ENCODE data around the gene HDHD5.
A peak's percentile ranks its signal among the peaks of the same experiment; 100 is the strongest.
"Not testable (repeated sequence)": the region's sequence is repeated elsewhere in the genome, so short reads cannot be mapped to it uniquely, and the experiment has no call there.

The HDHD5 gene

DNA sequence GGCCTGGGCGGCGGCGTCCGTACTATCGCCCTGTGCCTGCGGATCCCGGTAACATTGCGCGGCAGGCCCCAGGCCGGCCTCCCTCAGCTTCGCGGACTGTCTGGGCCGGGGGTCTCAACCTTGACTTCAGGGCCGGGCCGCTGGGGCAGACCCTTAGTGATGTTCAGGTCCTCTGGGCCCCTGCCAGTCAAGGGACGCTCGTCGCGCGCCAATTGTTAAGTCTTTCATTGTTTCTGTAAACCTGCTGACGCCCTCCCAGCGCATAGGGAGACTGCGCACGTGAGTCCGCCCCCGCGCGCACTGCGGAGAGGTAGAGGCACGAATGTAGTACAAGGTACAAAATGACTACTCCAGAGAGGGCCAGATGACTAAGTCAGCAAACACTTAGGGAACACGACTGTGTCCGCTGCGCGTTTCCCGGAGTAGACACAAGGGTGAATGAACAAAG lies 451 bp upstream of the HDHD5 start:
- peak overlapping the region; percentile 69 for H3K4me3 ChIP-seq (ENCODE audit: low read depth, low read length)
- peak; percentile 22 for DNase-seq (ENCODE audit: low read depth)

DNA sequence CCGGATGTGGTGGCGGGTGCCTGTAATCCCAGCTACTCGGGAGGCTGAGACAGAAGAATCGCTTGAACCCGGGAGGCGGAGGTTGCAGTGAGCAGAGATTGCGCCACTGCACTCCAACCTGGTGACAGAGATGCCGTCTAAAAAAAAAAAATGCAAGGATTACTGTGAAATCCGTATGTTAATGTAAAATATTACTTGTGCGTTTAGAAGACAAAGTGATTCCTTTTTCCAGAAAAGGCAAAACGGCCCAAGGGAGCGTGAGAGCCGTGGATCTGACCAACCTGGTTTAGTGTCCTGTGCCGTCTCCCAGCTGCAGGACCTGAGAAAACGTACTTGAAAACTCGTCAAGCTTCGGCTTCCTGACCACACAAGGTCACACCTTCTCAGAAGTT lies 905 bp downstream of the HDHD5 start:
- H3K4me3 ChIP-seq (ENCODE audit: low read depth, low read length): peak overlapping the region; percentile 69
- DNase-seq (ENCODE audit: low read depth): no peak

DNA sequence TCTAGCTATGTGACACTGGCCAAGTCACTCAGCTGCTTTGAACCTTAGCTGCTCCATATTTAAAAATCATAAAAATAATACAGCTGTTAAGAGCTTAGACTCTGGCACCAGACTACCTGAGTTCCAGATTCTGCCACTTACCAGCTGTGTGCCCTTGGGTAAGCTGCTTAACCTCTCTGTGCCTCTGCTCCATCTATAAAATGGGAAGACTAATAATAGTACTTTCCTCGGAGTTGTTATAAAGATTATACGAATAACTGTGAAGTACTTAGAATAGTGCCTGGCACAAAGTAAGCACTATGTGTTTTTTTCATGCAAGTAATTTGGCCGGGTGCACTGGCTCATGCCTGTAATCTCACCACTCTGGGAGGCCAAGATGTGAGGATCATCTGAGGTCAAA lies 1.4 kb downstream of the HDHD5 start:
- H3K4me3 ChIP-seq (ENCODE audit: low read depth, low read length): peak overlapping the region; percentile 69
- no peak for DNase-seq (ENCODE audit: low read depth)

DNA sequence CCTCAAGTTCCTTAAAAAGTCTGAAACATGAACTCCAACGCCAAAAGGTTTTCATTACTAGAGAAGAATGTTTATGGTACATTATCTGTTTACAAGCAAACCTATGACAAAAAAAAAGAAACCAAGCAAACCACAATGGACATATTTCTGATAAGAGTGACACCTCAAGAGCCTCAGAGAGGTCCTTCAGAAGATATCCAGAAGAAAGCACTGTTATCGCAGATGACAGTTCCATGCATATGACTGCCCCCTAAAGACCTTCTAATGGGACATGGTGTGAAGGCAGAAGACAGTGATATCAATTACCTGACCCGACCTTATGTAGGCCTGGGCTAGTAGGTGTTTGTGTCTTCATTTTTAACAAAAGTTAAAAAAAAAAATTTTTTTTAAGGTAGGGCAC lies 3.1 kb downstream of the HDHD5 start:
- no peak overlapping the region for H3K4me3 ChIP-seq (ENCODE audit: low read depth, low read length)
- no peak for DNase-seq (ENCODE audit: low read depth)

DNA sequence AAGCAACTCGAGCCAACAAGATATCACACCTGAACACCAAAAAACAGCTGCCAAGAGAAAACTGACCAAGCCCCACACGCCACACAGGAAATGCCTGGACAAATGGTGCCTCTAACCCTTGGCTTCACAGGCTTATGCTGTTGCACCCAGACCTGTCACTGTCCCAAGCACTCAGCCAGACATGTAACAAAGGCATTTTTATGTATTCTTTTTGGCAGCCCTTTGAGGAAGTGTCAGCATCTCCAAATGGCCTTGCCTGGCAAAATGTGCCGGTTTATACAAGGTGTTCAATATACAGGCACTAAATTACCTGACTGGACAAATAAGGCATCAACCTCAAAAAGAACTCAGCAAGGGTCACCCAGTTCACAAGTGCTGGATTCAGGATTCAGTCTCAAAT lies 6.1 kb downstream of the HDHD5 start:
- no peak for DNase-seq (ENCODE audit: low read depth)
- H3K4me3 ChIP-seq (ENCODE audit: low read depth, low read length): no peak overlapping the region

DNA sequence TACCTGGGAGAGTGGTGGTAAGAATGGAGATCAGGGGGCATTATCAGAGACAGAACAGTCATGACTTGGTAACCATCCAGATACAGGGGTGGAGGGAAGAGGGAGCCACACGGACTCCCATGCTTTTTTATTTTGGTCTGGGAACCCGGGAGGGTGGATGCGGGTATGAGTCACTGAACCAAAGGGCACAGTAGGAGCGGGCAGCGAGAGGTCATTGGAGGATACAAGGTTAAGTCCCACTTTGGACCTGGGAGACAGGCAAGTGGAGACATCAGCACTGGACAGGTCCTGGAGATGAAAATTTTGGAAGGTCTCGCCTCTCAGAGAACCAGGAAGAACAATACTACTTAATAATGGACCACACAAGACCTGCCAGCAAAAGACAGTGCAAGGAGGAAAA lies 6.7 kb downstream of the HDHD5 start:
- DNase-seq (ENCODE audit: low read depth): no peak
- no peak overlapping the region for H3K4me3 ChIP-seq (ENCODE audit: low read depth, low read length)

DNA sequence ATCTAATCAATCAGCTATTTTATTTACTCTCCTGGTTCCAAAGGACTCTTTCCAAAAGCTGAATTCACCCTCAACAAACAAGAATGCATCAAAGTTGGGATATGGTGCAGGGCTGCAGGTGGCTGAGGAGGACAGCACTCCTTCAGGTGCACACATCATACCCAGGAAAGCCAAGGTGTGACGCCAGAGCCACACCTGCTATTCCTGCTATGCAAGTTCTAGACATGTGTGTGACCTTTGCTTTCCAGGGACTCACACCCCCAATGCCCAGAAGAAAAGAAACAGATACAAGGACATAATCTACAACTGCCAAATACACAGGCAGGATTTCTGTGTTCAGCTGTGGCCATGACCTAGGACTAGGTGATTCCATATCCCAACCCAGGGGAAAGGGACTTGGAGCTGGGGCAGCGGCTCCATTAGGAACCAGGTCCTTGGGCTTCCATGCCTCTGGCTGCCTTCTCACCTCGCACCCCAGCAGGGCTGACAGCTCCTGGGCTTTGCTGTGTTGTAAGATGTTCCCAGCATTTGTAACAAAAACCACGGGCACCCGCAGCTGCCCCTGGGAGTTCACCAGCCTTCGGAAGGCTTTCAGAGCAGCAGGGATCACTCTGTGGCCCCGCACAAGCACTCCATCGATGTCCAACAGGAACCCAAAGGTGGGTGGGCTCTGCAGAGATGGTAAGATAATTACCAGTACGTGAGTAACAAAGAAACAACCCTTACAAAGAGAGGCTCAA lies 9.8 kb downstream of the HDHD5 start:
- no peak overlapping the region for H3K4me3 ChIP-seq (ENCODE audit: low read depth, low read length)

DNA sequence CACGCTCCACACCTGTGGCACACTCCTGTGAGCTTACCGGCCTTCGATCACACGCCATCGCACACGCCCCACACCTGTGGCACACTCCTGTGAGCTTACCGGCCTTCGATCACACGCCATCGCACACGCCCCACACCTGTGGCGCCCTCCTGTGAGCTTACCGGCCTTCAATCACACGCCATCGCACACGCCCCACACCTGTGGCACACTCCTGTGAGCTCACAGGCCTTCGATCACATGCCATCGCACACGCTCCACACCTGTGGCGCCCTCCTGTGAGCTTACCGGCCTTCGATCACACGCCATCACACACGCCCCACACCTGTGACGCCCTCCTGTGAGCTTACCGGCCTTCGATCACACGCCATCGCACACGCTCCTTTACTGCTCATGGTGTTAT lies 11.6 kb downstream of the HDHD5 start:
- DNase-seq (ENCODE audit: low read depth); H3K4me3 ChIP-seq (ENCODE audit: low read depth, low read length): not testable (repeated sequence)

More for the DNA sequence above, 9.8 kb downstream of the HDHD5 start:
- DNase-seq (ENCODE audit: low read depth): no peak

DNA sequence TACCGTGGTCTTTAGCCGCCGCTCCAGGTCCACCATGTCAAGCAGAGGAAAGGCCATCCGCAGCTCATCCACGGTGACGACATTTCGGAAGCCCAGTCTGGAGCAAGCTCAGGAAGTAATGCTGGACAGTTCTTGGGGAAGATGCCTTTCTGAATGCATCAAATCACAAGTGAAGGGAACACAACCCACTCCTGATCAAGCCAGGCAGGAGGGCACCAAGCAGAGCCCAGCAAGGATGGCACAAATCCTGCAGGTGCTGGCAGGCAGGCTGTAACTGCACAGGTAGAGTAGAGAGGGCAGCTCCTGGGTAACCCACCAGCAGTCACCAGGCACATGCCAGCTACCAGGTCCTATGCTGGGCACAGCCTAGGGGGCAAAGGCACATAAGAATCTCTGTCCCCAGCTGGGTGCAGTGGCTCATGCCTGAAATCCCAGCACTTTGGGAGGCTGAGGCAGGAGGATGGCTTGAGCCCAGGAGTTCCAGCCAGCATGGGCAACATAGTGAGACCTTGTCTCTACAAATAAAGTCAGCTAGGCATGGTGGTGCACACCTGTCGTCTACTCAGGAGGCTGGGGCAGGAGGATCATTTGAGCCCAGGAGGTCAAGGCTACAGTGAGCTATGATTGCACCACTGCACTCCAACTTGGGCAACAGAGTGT lies 13.9 kb downstream of the HDHD5 start:
- H3K4me3 ChIP-seq (ENCODE audit: low read depth, low read length): no peak overlapping the region
- DNase-seq (ENCODE audit: low read depth): no peak

DNA sequence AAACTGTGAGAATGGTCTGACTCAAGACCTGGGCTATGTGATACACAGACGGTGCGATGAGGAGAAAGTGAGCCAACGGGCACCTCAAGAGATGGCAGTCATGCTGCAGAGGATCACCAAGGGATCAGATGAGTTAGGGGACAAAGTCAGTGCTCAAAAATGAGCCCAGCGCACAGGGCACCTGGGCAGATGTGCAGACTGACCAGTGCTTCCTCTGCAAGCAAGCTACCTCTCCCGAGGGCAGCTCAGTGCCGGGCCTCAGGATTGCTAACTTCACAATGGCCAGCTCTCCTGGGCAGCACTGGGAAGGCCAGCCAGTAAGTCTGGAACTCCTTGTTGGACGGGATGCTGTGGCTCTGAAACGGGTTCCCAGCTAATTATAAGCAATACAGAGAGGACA lies 15.3 kb downstream of the HDHD5 start:
- no peak for DNase-seq (ENCODE audit: low read depth)
- no peak overlapping the region for H3K4me3 ChIP-seq (ENCODE audit: low read depth, low read length)

DNA sequence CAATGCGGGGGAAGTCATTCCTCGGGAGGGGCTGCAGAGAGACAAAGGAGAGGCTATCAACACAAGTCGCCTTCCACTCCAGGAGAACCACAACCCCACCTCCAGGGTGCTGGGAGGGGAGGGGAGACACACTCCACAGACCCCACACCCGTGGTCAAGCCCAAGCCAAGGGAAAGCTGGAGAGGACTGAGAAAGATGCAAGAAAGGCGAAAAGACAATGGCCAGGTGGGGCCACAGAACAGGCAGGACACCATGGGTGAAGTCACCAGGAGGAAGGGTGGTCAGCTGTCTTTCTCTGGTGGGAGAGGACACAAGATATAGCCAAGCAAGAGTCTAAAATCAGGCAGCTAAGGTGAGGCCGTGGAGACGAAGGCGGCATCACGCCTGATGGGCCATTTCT lies 16.0 kb downstream of the HDHD5 start:
- no peak overlapping the region for H3K4me3 ChIP-seq (ENCODE audit: low read depth, low read length)
- no peak for DNase-seq (ENCODE audit: low read depth)

DNA sequence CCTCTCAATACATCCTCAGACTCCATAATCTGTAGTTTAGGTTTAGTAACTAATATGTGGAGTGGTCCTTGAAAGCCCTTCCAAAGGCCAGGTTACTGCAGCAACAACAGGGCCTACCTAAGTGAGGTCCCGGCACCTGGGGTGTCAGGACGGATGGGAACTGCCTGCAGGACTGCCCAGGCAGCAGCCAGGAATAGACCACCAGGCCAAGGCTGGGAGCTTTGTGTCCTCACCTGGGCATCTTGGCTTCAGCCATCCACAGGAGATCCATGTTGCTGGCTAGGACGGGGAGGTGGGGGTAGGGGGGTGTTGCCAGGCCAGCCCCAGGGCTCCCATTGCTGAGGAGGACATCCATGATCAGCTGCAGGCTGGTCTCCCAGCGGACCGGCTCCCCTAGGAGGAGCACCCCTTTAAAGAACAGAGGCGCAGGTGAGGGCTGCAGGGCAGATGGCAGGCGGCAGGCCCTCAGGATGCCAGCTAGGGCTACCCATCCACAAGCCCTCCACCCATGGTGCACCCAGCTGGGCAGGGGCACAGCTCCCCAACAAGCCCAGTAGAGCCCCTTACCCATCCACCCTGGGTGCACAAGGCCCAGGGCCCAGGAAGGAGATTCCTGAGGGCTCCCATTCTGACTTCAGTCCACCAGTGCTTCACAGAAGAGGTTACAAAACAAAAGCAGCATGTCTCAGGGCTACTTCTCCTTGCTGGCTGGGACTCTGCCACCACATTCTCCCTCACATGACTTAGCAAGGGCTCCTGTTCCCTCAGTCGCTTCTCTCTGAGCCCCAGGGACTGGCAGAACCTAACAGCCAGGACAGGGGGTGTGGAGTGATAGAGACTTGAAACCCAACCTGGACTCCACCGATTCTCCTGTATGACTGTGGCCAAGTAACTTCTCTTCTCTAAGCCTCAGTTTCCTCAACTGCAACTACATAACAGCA lies 18.0 kb downstream of the HDHD5 start:
- H3K4me3 ChIP-seq (ENCODE audit: low read depth, low read length): no peak overlapping the region
- no peak for DNase-seq (ENCODE audit: low read depth)

DNA sequence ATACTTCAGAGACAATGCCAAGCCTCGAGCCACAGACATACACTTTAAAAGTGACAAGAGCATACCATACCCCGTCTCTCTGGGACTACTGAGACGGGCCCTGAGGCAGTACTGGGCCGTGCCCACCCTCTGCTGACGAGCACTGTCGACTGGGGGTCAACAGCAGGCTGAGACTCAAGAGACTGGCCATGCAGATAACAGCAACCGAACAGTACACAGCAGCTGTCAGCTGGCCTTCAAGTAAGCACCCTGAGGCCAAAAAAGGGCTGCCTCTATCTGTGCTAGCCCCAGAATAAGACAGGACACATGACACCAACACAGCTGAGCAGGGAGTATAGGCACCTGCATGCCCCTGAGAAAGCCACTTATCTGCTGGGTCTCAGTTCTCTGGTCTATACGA lies 19.1 kb downstream of the HDHD5 start:
- no peak for DNase-seq (ENCODE audit: low read depth)
- H3K4me3 ChIP-seq (ENCODE audit: low read depth, low read length): no peak overlapping the region

DNA sequence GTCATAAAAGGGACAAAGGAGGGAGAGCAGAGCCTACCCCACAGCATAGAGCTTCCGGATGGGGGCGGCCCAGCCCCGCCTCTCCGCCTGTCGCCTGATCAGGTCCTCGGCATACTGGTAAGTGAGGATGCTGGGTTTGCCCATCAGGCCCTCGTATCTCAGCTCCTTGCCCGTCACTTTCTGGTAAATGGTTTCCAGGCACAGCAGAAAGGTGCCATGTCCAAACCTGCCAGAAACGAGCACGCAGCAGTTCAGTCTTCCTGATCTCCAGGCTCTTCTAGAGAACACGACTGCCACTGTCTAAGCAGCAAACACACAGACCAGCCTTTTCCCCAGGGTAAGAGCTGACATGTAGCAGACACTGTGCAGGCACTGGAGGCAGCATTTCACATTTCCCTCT lies 20.6 kb downstream of the HDHD5 start:
- no peak overlapping the region for H3K4me3 ChIP-seq (ENCODE audit: low read depth, low read length)
- no peak for DNase-seq (ENCODE audit: low read depth)

DNA sequence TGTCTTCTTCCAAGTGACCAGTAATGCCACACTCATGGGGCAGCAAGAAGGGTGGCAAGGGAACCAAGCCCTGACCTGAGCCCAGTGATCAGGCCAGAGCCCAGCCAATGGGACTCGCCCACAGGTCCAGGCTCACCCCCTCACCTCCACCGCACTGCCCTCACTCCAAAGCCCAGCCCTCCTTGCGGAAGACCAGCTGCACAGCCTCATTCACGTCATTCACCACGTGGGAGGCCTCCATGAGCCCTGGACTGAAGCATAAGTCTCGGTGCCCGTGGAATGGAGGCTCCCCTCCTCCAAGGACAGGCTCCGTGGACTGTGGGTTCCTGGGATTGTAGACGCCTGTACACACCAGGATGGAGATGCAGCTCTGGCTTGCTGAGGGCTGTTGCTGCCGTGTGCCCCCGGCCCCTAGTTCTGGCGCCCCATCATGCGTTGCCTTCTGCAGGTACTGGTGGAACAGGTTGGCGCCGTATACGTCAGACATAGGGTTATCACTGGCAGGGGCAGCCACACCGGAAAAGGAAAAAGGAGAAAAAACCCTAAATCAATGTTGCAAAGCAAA lies 21.1 kb downstream of the HDHD5 start:
- no peak overlapping the region for H3K4me3 ChIP-seq (ENCODE audit: low read depth, low read length)
- no peak for DNase-seq (ENCODE audit: low read depth)

DNA sequence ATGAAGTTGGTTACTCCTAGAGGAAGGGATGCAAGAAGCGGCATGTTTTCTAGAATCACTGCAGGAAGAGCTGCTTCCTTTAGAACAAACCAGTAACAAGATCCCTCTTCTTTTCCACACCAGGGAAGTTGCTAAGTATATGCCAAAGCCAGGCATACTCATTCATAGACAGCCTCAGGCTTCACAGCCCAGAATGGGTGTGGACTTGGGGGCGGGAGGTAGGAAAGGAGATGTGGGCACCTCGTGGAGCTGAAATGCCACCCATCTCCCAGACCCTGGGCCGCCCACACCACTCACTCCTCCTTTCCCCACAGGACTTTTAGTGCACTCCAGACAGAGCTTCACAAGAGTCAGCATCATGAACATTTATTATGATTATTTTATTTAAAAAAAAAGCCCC lies 21.9 kb downstream of the HDHD5 start:
- no peak overlapping the region for H3K4me3 ChIP-seq (ENCODE audit: low read depth, low read length)
- DNase-seq (ENCODE audit: low read depth): no peak

DNA sequence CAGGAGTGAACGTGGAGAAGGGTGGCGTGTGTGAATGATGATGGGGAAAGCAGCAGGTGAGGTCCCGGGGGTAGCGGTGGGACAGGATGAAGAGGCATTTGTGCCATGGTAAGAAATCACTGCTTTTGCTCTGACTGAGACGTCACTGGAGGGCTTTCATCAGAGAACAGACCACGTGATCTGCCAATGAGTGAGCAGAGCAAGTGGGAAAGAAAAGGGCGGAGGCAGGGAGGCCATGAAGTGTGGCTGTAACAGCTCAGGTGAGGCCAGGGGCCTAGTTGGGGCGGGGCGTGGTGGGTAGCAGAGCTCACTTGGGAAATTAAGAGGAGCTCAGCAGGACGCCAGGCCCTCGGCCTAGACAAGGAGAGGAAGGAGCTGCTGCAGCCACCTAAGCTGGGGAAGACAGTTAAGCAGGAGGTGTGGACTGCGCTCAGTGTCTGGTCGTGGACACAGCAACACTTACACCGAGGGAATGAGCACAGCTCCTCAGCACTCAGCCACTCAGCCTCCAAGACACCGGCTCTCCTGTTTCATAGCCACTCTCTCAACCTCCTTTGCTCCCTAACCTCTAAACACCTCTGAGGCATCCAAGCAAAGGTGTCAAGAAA lies 23.8 kb downstream of the HDHD5 start:
- no peak for DNase-seq (ENCODE audit: low read depth)
- no peak overlapping the region for H3K4me3 ChIP-seq (ENCODE audit: low read depth, low read length)

DNA sequence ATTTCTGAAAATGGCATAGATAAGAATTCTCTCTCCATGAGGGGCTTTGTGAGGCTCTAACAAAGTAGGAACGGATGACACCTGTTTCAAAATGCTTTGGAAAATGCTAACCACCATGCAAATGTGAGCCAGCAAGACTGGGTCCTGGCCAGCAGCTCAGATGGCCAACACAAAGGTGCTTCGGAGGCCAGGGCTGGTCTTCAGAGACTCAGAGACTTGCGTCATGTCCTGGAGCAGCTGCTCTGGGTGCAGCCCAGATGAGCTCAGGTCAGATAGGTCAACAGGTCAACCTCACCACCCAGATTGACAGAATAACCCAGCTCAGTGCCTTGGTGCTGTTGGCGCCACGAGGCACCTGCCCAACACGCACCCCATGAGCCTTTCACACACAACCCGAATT lies 25.9 kb downstream of the HDHD5 start:
- H3K4me3 ChIP-seq (ENCODE audit: low read depth, low read length): no peak overlapping the region
- DNase-seq (ENCODE audit: low read depth): no peak

DNA sequence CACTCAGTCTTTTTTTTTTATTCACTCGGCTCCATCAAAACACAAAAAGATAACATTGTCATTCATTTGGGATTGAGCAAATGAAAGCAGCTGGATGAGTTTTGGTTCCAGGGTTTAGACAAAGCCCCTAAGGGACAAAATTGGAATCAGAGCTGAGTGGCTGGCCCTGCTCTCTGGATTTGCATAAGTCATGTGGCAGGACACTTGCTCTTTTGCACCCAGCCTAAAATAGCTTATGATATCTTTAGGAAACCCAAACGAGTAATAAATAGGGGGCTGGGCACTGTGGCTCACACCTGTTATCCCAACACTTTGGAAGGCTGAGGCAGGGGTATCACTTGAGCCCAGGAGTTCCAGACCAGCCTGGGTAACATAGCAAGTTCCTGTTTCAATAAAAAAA lies 27.0 kb downstream of the HDHD5 start:
- no peak overlapping the region for H3K4me3 ChIP-seq (ENCODE audit: low read depth, low read length)
- no peak for DNase-seq (ENCODE audit: low read depth)

DNA sequence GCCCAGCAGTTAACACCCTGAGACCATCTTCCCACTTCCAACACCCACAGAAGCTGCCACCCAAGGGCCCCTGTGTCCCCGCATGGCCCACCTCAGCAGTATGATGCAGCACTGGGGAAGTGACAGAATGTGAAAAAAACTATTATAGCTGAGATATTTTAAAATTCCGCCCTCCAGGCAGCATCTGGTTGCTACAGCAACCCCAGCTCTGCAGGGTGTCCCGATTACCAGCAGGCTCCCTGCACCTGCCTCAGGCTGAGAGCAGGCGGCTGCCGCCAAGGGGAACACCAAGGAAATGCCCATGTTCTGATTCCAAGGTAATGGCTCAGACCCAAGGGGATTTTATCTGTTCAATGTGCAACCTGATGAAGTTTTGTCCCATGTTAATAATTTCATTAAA lies 27.4 kb downstream of the HDHD5 start:
- DNase-seq (ENCODE audit: low read depth): no peak
- no peak overlapping the region for H3K4me3 ChIP-seq (ENCODE audit: low read depth, low read length)

All from skeletal muscle cell (primary cell).